Fibroblast of pulmonary artery (primary cell): ENCODE results near the gene ZNF287.

ENCODE experiments used
- DNase-seq: peaks from one replicate; pipeline ENCODE4 v3.0.0-alpha.2; 2010; ENCODE audit warnings: low read depth
- H3K4me3 ChIP-seq: replicated peaks from 2 replicates; pipeline ENCODE4 v1.5.1; 2011; ENCODE audit warnings: low read depth, mild to moderate bottlenecking, control low read depth, low read length, moderate library complexity
- CTCF ChIP-seq: IDR thresholded peaks from 2 replicates; pipeline ENCODE4 v1.5.1; 2011; ENCODE audit warnings: mild to moderate bottlenecking, control low read depth, low read length, inconsistent platforms; ENCODE audit errors: missing control alignments

The ZNF287 gene

GRCh38 chr17:16504984-16505383 is 64.0 kb downstream of the ZNF287 start:
- no peak for TF ChIP-seq CTCF
- DNase-seq = no peak
- H3K4me3 ChIP-seq = no peak overlapping the region
